ENCODE results near the gene LCP2.

DNA sequence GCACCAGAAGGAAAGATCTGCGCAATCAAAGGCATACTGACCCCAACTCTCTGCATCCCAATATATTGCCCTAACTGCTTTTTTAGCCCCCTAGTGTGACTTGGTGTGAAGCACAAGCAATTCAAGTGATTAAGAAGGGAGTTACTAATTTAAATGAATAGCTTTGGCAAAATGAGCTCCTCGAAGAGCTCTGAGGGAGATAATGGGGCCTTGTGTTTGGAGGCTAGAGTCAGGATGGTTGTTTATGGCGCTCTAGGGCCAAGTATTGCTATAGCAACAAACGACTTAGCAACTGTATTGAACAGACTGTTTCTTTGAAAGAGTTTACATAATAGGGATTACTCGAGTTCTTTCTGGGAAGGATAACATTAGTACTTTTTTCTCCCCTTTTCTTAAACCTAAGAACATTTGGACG lies 76.2 kb downstream of the LCP2 start:
- TF ChIP-seq, protein P1, sequence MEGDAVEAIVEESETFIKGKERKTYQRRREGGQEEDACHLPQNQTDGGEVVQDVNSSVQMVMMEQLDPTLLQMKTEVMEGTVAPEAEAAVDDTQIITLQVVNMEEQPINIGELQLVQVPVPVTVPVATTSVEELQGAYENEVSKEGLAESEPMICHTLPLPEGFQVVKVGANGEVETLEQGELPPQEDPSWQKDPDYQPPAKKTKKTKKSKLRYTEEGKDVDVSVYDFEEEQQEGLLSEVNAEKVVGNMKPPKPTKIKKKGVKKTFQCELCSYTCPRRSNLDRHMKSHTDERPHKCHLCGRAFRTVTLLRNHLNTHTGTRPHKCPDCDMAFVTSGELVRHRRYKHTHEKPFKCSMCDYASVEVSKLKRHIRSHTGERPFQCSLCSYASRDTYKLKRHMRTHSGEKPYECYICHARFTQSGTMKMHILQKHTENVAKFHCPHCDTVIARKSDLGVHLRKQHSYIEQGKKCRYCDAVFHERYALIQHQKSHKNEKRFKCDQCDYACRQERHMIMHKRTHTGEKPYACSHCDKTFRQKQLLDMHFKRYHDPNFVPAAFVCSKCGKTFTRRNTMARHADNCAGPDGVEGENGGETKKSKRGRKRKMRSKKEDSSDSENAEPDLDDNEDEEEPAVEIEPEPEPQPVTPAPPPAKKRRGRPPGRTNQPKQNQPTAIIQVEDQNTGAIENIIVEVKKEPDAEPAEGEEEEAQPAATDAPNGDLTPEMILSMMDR (IDR thresholded peaks at IDR 0.05 in 2 of 3, conservative IDR thresholded peaks at IDR 0.05 in 1 of 3; ENCODE audit: borderline replicate concordance in 1 of 3, insufficient read depth in 1 of 3, low read depth in 2 of 3, low read length in 2 of 3) = peak in 2 of 3 experiments; percentile 17 to 27; a peak in 2 of 6 replicates
- TF ChIP-seq POLR2A (IDR thresholded peaks at IDR 0.05; ENCODE audit: borderline replicate concordance, extremely low read depth, insufficient read depth, insufficient read length) (no peak), EZH2 (IDR thresholded peaks at IDR 0.05) (no peak), EZH2phosphoT487 (IDR thresholded peaks at IDR 0.05; ENCODE audit: borderline replicate concordance) (no peak), JUND (IDR thresholded peaks at IDR 0.05) (no peak), POLR2AphosphoS5 (IDR thresholded peaks at IDR 0.05; ENCODE audit: low read depth, low read length) (no peak), ZFX (IDR thresholded peaks at IDR 0.05) (no peak), ZNF274 (IDR thresholded peaks at IDR 0.05; ENCODE audit: low read depth, low read length) (no peak), YY1 (IDR thresholded peaks at IDR 0.05; ENCODE audit: extremely low read depth, insufficient replicate concordance, low read depth, low read length) (no peak)
